ENCODE data around the gene CNTNAP5. TPM values are rescaled to one million over a fixed set of nuclear protein-coding genes. Genes with fewer than 3 reads are reported as not detected.

CNTNAP5 gene
- total RNA-seq, 1 experiment from 2014 or later = not detected

DNA sequence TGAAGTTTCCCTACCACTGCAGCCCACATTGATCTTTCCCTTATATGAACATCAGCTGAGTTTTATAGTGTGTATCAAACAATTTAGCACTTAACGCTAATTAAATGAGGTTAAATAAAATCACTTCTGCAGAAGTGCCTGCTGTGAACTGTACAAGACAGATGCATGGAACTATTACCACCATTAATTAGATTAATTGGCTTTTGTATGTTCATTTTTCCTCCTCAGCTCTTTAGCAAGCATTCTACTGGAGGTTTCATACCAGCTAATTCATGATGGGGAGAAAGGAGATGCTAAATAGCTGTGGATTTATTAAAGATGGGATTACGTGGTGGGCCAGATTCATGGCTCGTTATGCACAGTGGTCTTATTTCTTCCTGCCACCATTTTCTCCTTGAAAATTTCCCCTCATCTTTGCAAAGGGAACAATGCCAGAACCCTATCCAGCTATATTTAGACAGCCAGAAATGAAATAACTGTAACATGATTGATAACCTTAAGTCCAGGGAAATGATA, 96.7 kb downstream of the CNTNAP5 start:
- no TSS peak for BruUV-seq (replicated peaks)
- intact Hi-C loops (cut with micrococcal nuclease) = no loop called here
- Mint-ChIP-seq H3K4me3 (ENCODE audit: unreplicated experiment) (no peak overlapping the region), H3K4me1 (ENCODE audit: insufficient read depth, unreplicated experiment) (no peaks in the 10 kb centered on the region), H3K27ac (ENCODE audit: low read depth, unreplicated experiment) (no peak overlapping the region), H3K36me3 (ENCODE audit: insufficient read depth, unreplicated experiment) (no peaks in the 10 kb centered on the region), H3K27me3 (ENCODE audit: insufficient read depth, unreplicated experiment) (no peaks in the 10 kb centered on the region), H3K9me3 (ENCODE audit: unreplicated experiment) (peaks cover 8% of the 10 kb centered on the region)
- no peak for DNase-seq (ENCODE audit: unreplicated experiment)
- ChIA-PET CTCF (no interaction called here), POLR2A (no interaction called here)
- TF ChIP-seq, protein P1, sequence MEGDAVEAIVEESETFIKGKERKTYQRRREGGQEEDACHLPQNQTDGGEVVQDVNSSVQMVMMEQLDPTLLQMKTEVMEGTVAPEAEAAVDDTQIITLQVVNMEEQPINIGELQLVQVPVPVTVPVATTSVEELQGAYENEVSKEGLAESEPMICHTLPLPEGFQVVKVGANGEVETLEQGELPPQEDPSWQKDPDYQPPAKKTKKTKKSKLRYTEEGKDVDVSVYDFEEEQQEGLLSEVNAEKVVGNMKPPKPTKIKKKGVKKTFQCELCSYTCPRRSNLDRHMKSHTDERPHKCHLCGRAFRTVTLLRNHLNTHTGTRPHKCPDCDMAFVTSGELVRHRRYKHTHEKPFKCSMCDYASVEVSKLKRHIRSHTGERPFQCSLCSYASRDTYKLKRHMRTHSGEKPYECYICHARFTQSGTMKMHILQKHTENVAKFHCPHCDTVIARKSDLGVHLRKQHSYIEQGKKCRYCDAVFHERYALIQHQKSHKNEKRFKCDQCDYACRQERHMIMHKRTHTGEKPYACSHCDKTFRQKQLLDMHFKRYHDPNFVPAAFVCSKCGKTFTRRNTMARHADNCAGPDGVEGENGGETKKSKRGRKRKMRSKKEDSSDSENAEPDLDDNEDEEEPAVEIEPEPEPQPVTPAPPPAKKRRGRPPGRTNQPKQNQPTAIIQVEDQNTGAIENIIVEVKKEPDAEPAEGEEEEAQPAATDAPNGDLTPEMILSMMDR (IDR thresholded peaks at IDR 0.05; ENCODE audit: unreplicated experiment) = no peak

DNA sequence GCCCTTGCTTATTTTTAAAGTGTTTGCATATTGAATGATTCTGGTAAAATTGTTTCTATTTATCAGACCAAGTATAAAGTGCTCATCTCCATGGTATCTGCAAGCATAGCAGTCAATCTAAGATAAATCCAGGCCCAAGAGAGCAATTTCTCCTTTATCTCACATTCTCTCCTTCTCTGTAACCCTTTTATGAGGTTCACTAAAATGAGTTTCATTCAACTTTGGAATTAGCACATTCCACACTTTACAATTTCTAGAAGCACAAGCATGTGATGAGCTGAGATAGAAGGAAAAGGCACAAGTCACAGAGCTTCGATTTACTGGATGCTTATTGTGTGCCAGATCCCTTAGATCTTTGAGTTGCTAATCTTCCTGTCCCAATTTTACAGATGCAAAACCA, 97.3 kb downstream of the CNTNAP5 start:
- BruUV-seq (replicated peaks) = no TSS peak
- ChIA-PET CTCF (no interaction called here), POLR2A (no interaction called here)
- intact Hi-C loops (cut with micrococcal nuclease) = no loop called here
- no peaks in the 10 kb centered on the region for H3K36me3 Mint-ChIP-seq (ENCODE audit: insufficient read depth, unreplicated experiment)
- no peak overlapping the region for H3K27ac Mint-ChIP-seq (ENCODE audit: low read depth, unreplicated experiment)
- peaks cover 8% of the 10 kb centered on the region for H3K9me3 Mint-ChIP-seq (ENCODE audit: unreplicated experiment)
- no peak overlapping the region for H3K4me3 Mint-ChIP-seq (ENCODE audit: unreplicated experiment)
- TF ChIP-seq, protein P1 (IDR thresholded peaks at IDR 0.05; ENCODE audit: unreplicated experiment) = no peak
- DNase-seq (ENCODE audit: unreplicated experiment) = no peak
- H3K27me3 Mint-ChIP-seq (ENCODE audit: insufficient read depth, unreplicated experiment) = no peaks in the 10 kb centered on the region
- H3K4me1 Mint-ChIP-seq (ENCODE audit: insufficient read depth, unreplicated experiment) = no peaks in the 10 kb centered on the region

DNA sequence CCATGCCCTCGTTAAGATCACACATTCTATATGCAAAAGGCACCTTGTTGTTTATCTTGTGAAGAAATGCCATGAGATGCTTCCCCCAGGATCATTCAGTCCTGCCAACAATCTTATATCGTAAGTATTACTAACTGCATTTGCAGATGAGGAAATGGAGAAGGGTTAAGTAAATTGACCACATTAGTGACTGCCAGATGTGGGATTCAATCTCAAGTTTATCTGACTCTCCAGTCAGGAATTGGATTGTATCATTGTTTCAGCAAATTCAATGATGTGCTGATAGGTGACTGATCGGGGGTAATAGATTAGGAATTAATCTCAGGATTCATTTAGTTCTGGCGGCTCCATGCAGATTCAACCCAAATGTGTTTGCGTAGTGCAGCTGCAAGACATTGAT, 106.2 kb downstream of the CNTNAP5 start:
- intact Hi-C loops (cut with micrococcal nuclease) = no loop called here
- TF ChIP-seq, protein P1 (IDR thresholded peaks at IDR 0.05; ENCODE audit: unreplicated experiment) = no peak
- no peak overlapping the region for H3K27ac Mint-ChIP-seq (ENCODE audit: low read depth, unreplicated experiment)
- CTCF ChIA-PET = no interaction called here
- H3K9me3 Mint-ChIP-seq (ENCODE audit: unreplicated experiment) = no peaks in the 10 kb centered on the region
- H3K4me3 Mint-ChIP-seq (ENCODE audit: unreplicated experiment) = no peak overlapping the region
- H3K36me3 Mint-ChIP-seq (ENCODE audit: insufficient read depth, unreplicated experiment) = no peaks in the 10 kb centered on the region
- no peak for DNase-seq (ENCODE audit: unreplicated experiment)
- H3K27me3 Mint-ChIP-seq (ENCODE audit: insufficient read depth, unreplicated experiment) = no peaks in the 10 kb centered on the region
- BruUV-seq (replicated peaks) = no TSS peak
- no peaks in the 10 kb centered on the region for H3K4me1 Mint-ChIP-seq (ENCODE audit: insufficient read depth, unreplicated experiment)
- POLR2A ChIA-PET = no interaction called here

DNA sequence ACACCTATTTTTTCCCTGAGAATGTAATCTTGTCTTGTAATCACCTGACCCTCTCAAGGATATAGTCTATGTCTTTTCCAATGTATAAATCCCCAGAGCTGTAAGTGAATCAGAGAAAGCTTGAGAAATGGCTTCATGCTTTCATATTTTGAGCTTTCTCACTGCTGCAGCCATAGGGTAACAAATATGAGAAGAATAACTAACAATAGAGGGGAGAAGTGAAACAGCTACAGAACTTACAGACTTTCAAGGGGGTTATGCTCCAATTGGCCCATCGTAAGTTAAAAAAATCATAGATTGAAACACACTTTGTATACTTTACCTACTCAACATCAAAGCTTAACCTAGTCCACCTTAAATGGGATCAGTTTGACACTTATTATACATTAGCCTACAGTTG, 111.0 kb downstream of the CNTNAP5 start:
- intact Hi-C loops (cut with micrococcal nuclease) = no loop called here
- ChIA-PET POLR2A (no interaction called here), CTCF (interaction anchor here (0.7 kb wide), 1 partner anchor 1906 kb away, joined by 3 read pairs; no protein-coding TSS in a partner anchor)
- Mint-ChIP-seq H3K4me3 (ENCODE audit: unreplicated experiment) (no peak overlapping the region), H3K4me1 (ENCODE audit: insufficient read depth, unreplicated experiment) (no peaks in the 10 kb centered on the region), H3K36me3 (ENCODE audit: insufficient read depth, unreplicated experiment) (no peaks in the 10 kb centered on the region), H3K9me3 (ENCODE audit: unreplicated experiment) (no peaks in the 10 kb centered on the region), H3K27ac (ENCODE audit: low read depth, unreplicated experiment) (no peak overlapping the region), H3K27me3 (ENCODE audit: insufficient read depth, unreplicated experiment) (no peaks in the 10 kb centered on the region)
- BruUV-seq (replicated peaks) = no TSS peak
- TF ChIP-seq, protein P1 (IDR thresholded peaks at IDR 0.05; ENCODE audit: unreplicated experiment) = no peak
- DNase-seq (ENCODE audit: unreplicated experiment) = no peak
